Body of pancreas (tissue), 4 donors: ENCODE data around the gene RNU6-1. TPM values are rescaled to one million over a fixed set of nuclear protein-coding genes. Genes with fewer than 3 reads are reported as not detected.
A peak's percentile ranks its signal among the peaks of the same experiment; 100 is the strongest.

ENCODE experiments used
- ATAC-seq: fragments of 150-250 bp; one replicate; pipeline ENCODE4 v1.9.1; 2016
- DNase-seq, 4 donors: peaks; one replicate each; pipeline ENCODE4 v3.0.0-alpha.2; 2019
- H3K27ac ChIP-seq, 4 donors: fragments of 200-600 bp; sonication (generic); 1 replicate in 3 of 4; 2 replicates in 1 of 4; pipeline versions ENCODE4 v1.5.1 to v1.6.1; 2016 to 2019; ENCODE audit warnings: mild to moderate bottlenecking in 1 of 4, mixed read lengths in 1 of 4, moderate library complexity in 1 of 4
- H3K27me3 ChIP-seq, 2 donors: fragments of 200-600 bp; sonication (generic); one replicate each; pipeline ENCODE4 v1.6.0; 2016; ENCODE audit warnings: mild to moderate bottlenecking in 1 of 2
- H3K36me3 ChIP-seq, 2 donors: fragments of 200-600 bp; sonication (generic); replicated peaks in 1 of 2; 2 replicates each; pipeline ENCODE4 v1.5.1; 2016; ENCODE audit warnings: low read depth in 2 of 2; ENCODE audit not compliant: insufficient read depth in 1 of 2
- H3K4me1 ChIP-seq: fragments of 200-600 bp; sonication (generic); one replicate; pipeline ENCODE4 v1.6.0; 2016
- H3K4me3 ChIP-seq, 2 donors: fragments of 200-600 bp; sonication (generic); 1 replicate in 1 of 2; 2 replicates in 1 of 2; pipeline ENCODE4 v1.5.1; 2016 to 2019
- H3K9me3 ChIP-seq, 3 donors: fragments of 200-600 bp; sonication (generic); 1 replicate in 2 of 3; 2 replicates in 1 of 3; pipeline ENCODE4 v1.5.1; 2016
- CTCF ChIP-seq, 7 experiments: fragments of 450-650 bp in 4 of 7; fragments of 200-600 bp in 3 of 7; sonication (generic) in 3 of 7; IDR thresholded peaks; one replicate each; pipeline ENCODE4 v1.5.1; 2016 to 2019; ENCODE audit warnings: antibody characterized with exemption in 7 of 7
- POLR2A ChIP-seq, 3 donors: fragments of 450-650 bp; IDR thresholded peaks; one replicate each; pipeline ENCODE4 v1.6.1; 2016; ENCODE audit warnings: antibody characterized with exemption in 3 of 3, mild to moderate bottlenecking in 2 of 3
- WGBS, 2 donors: methylation state at CpG; one replicate each; pipeline ENCODE4 v1.1.5; 2017; 5-methylcytosine and 5-hydroxymethylcytosine counted together
- intact Hi-C: fragments of 100-400 bp; cut with DNase I; formaldehyde crosslinking; loops from one replicate; pipeline ENCODE4 v1.15.1; 2023
- total RNA-seq, 2 donors: library from RNA; depleted of rRNA; stranded (reverse); fragments of >200 nt; gene quantifications; one replicate each; pipeline ENCODE4 v1.1.0, GENCODE V29; 2016

RNU6-1 gene
- total RNA-seq, 2 donors from 2014 or later, result not detected

- no peak for DNase-seq
- H3K4me1 ChIP-seq, result no peaks in the 10 kb centered on the region
- H3K9me3 ChIP-seq, result no peaks in the 10 kb centered on the region
- ATAC-seq, result no peak
- no peak overlapping the region for H3K4me3 ChIP-seq
- TF ChIP-seq POLR2A (IDR thresholded peaks at IDR 0.05), result no peak
- no peak for TF ChIP-seq CTCF (IDR thresholded peaks at IDR 0.05)
- intact Hi-C loops, result no loop called here
- no peaks in the 10 kb centered on the region for H3K27me3 ChIP-seq
- no peak overlapping the region for H3K27ac ChIP-seq
- no peaks in the 10 kb centered on the region for H3K36me3 ChIP-seq
These were observed 31.1 kb upstream of the RNU6-1 start for GRCh38 chr15:67870868-67871408.

GRCh38 chr15:67869701-67870100 lies 29.9 kb upstream of the RNU6-1 start:
- intact Hi-C loops, result loop anchor here (10.0 kb wide), 1 partner anchor 185 kb away; the partner anchor contains the start of gene PIAS1
- Histone ChIP-seq H3K9me3 (no peaks in the 10 kb centered on the region), H3K27ac (no peak overlapping the region), H3K36me3 (no peaks in the 10 kb centered on the region), H3K4me3 (no peak overlapping the region), H3K27me3 (no peaks in the 10 kb centered on the region), H3K4me1 (no peaks in the 10 kb centered on the region)
- WGBS, 2 donors, result 85 to 89% methylated on average over 3 of the region's 3 CpGs
- ATAC-seq, result no peak
- TF ChIP-seq POLR2A (IDR thresholded peaks at IDR 0.05) (no peak), CTCF (IDR thresholded peaks at IDR 0.05) (no peak)
- no peak for DNase-seq

- no peak for TF ChIP-seq POLR2A (IDR thresholded peaks at IDR 0.05)
- TF ChIP-seq CTCF (IDR thresholded peaks at IDR 0.05), result no peak
- ATAC-seq (no peak), DNase-seq (no peak)
- H3K27me3 ChIP-seq, result no peaks in the 10 kb centered on the region
- H3K9me3 ChIP-seq, result no peaks in the 10 kb centered on the region
- H3K4me1 ChIP-seq, result peaks cover 12% of the 10 kb centered on the region
- H3K27ac ChIP-seq, result no peak overlapping the region
- no peaks in the 10 kb centered on the region for H3K36me3 ChIP-seq
- WGBS, 2 donors, result 79 to 83% methylated on average over 4 of the region's 4 CpGs
- intact Hi-C loops, result loop anchor here (10.0 kb wide), 1 partner anchor 189 kb away; the partner anchor contains the start of gene PIAS1
- H3K4me3 ChIP-seq, result no peak overlapping the region
These were observed 25.9 kb upstream of the RNU6-1 start for GRCh38 chr15:67865766-67866165.

GRCh38 chr15:67865331-67865730 lies 25.5 kb upstream of the RNU6-1 start:
- no peak overlapping the region for H3K27ac ChIP-seq
- DNase-seq (no peak), ATAC-seq (no peak)
- H3K27me3 ChIP-seq, result no peaks in the 10 kb centered on the region
- H3K4me1 ChIP-seq, result peaks cover 12% of the 10 kb centered on the region
- H3K36me3 ChIP-seq, result no peaks in the 10 kb centered on the region
- H3K9me3 ChIP-seq, result no peaks in the 10 kb centered on the region
- TF ChIP-seq POLR2A (IDR thresholded peaks at IDR 0.05) (no peak), CTCF (IDR thresholded peaks at IDR 0.05) (no peak)
- intact Hi-C loops, result loop anchor here (10.0 kb wide), 1 partner anchor 189 kb away; the partner anchor contains the start of gene PIAS1
- WGBS, 2 donors, result 72 to 78% methylated on average over 3 of the region's 3 CpGs
- no peak overlapping the region for H3K4me3 ChIP-seq

- no peak overlapping the region for H3K27ac ChIP-seq
These were observed 23.7 kb upstream of the RNU6-1 start for GRCh38 chr15:67863442-67863987.

More at GRCh38 chr15:67863442-67863987, 23.7 kb upstream of the RNU6-1 start:
- WGBS, 2 donors, result 1 to 14% methylated on average over 3 to 41 of the region's 41 CpGs
- H3K9me3 ChIP-seq, result no peaks in the 10 kb centered on the region
- intact Hi-C loops, result loop anchor here (5.0 to 10.0 kb wide), 2 partner anchors 191 to 289 kb away; partner anchors contain the start of gene PIAS1
- DNase-seq (peak; percentile 75 to 83 (median 80)), ATAC-seq (peak; percentile 96)
- TF ChIP-seq CTCF (IDR thresholded peaks at IDR 0.05) (peak; percentile 82 to 95 (median 93)), POLR2A (IDR thresholded peaks at IDR 0.05) (no peak)
- peaks cover 12% of the 10 kb centered on the region for H3K4me1 ChIP-seq
- no peaks in the 10 kb centered on the region for H3K27me3 ChIP-seq
- no peak overlapping the region for H3K4me3 ChIP-seq
- H3K36me3 ChIP-seq, result no peaks in the 10 kb centered on the region
